Activated naive CD4-positive, alpha-beta T cell treated with anti-CD3 and anti-CD28 coated beads, Interleukin-2, amount 10 ng/mL, durations not matched to agents 7 days and 5 days (primary cell): Measurements from ENCODE around the gene ECT2.

ENCODE experiments used
- CTCF ChIA-PET: fragments of 350-600 bp; sonication (Branson Sonifier 250); formaldehyde crosslinking; loops from one replicate; lab custom pipeline; 2021; ENCODE audit warnings: antibody characterized with exemption; lab: Charles Lee
- DNase-seq: peaks from one replicate; pipeline ENCODE4 v3.0.0-alpha.2; 2020
- H3K27ac Mint-ChIP-seq: one replicate; pipeline ENCODE4 v1.8.0; 2021; ENCODE audit warnings: mild to moderate bottlenecking, moderate library complexity, mixed read lengths
- H3K27me3 Mint-ChIP-seq: one replicate; pipeline ENCODE4 v1.8.0; 2021; ENCODE audit warnings: mild to moderate bottlenecking, mixed read lengths
- H3K36me3 Mint-ChIP-seq: one replicate; pipeline ENCODE4 v1.8.0; 2021; ENCODE audit warnings: mixed read lengths
- H3K4me1 Mint-ChIP-seq: one replicate; pipeline ENCODE4 v1.8.0; 2021; ENCODE audit warnings: mixed read lengths
- H3K4me3 Mint-ChIP-seq: one replicate; pipeline ENCODE4 v1.8.0; 2021; ENCODE audit warnings: mild to moderate bottlenecking, moderate library complexity, mixed read lengths
- H3K9me3 Mint-ChIP-seq: one replicate; pipeline ENCODE4 v1.8.0; 2021; ENCODE audit warnings: mixed read lengths

Gene ECT2

GRCh38 chr3:172869784-172870518, 119.4 kb downstream of the ECT2 start:
- no peak for DNase-seq
- Mint-ChIP-seq H3K36me3 (no peaks in the 10 kb centered on the region), H3K4me1 (no peaks in the 10 kb centered on the region), H3K27ac (no peak overlapping the region), H3K27me3 (no peaks in the 10 kb centered on the region), H3K9me3 (no peaks in the 10 kb centered on the region), H3K4me3 (no peak overlapping the region)
- CTCF ChIA-PET: no interaction called here
